GM12873 (cell line): Measurements from ENCODE around the gene PPM1J.

Experiments
- CTCF ChIP-seq: IDR thresholded peaks from 2 replicates; pipeline ENCODE4 v1.5.1; 2012; ENCODE audit warnings: low read depth, mild to moderate bottlenecking, moderate library complexity, low read length, control low read depth; ENCODE audit not compliant: insufficient read depth; ENCODE audit errors: missing control alignments

Gene PPM1J

GRCh38 chr1:112704934-112705627 is 10.1 kb downstream of the PPM1J start:
- no peak for TF ChIP-seq CTCF

- no peak for TF ChIP-seq CTCF
Measured at GRCh38 chr1:112704391-112704933, 10.7 kb downstream of the PPM1J start.

GRCh38 chr1:112703706-112704105 is 11.4 kb downstream of the PPM1J start:
- no peak for TF ChIP-seq CTCF

GRCh38 chr1:112702420-112703261 is 12.5 kb downstream of the PPM1J start:
- no peak for TF ChIP-seq CTCF

- no peak for TF ChIP-seq CTCF
Measured at GRCh38 chr1:112702067-112702395, 13.1 kb downstream of the PPM1J start.

GRCh38 chr1:112701227-112702066 is 13.7 kb downstream of the PPM1J start:
- TF ChIP-seq CTCF = no peak
